K562 (cell line): ENCODE measurements around the gene LGALS8. TPM values are rescaled to one million over a fixed set of nuclear protein-coding genes. Genes with fewer than 3 reads are reported as not detected.

ENCODE experiments used
- CBX2 ChIP-seq: fragments of 200-600 bp; sonication (generic); IDR thresholded peaks from one replicate; pipeline ENCODE4 v1.6.1; 2012; ENCODE audit warnings: mild to moderate bottlenecking, low read length, inconsistent platforms; ENCODE audit not compliant: insufficient read depth, poor library complexity, severe bottlenecking
- EGR1 ChIP-seq: fragments of 450-650 bp; conservative IDR thresholded peaks from 2 replicates; pipeline ENCODE4 v1.6.1; 2017; ENCODE audit warnings: mild to moderate bottlenecking
- FUS ChIP-seq: fragments of 200-400 bp; formaldehyde crosslinking; optimal IDR thresholded peaks from 2 replicates; pipeline ENCODE3; 2017; ENCODE audit warnings: low read depth, low read length
- KAT8 ChIP-seq: fragments of 450-650 bp; IDR thresholded peaks from 2 replicates; pipeline ENCODE4 v1.6.1; 2016; ENCODE audit warnings: low read depth, mild to moderate bottlenecking
- NFIX ChIP-seq: fragments of 250-450 bp; sonication (Bioruptor Pico); IDR thresholded peaks from 2 replicates; pipeline ENCODE4 v1.4.0; 2020; ENCODE audit warnings: low read depth, mild to moderate bottlenecking, moderate library complexity
- OTX1 ChIP-seq: fragments of 450-650 bp; formaldehyde crosslinking; IDR thresholded peaks from 2 replicates; pipeline ENCODE4 v1.4.0; 2022; ENCODE audit warnings: mild to moderate bottlenecking
- POLR3A ChIP-seq: IDR thresholded peaks from 2 replicates; pipeline ENCODE4 v1.6.1; 2011; ENCODE audit warnings: borderline replicate concordance, mild to moderate bottlenecking, moderate library complexity; ENCODE audit not compliant: insufficient read length, insufficient read depth; ENCODE audit errors: extremely low read depth
- PTRF ChIP-seq: fragments of 450-650 bp; IDR thresholded peaks from 2 replicates; pipeline ENCODE4 v1.6.1; 2016; ENCODE audit warnings: mild to moderate bottlenecking, missing genetic modification characterization, missing compliant biosample characterization
- SRSF7 ChIP-seq: fragments of 200-400 bp; formaldehyde crosslinking; optimal IDR thresholded peaks from 2 replicates; pipeline ENCODE3; 2017; ENCODE audit warnings: mild to moderate bottlenecking, low read depth, low read length
- TCF3 ChIP-seq: sonication (generic); formaldehyde crosslinking; IDR thresholded peaks from 2 replicates; pipeline ENCODE4 v1.4.0; 2020; ENCODE audit warnings: mild to moderate bottlenecking, missing genetic modification reagents
- ZBTB8A ChIP-seq: fragments of 450-650 bp; IDR thresholded peaks from 2 replicates; pipeline ENCODE4 v1.6.1; 2018; ENCODE audit warnings: mild to moderate bottlenecking, moderate library complexity; ENCODE audit not compliant: partially characterized antibody
- ZNF212 ChIP-seq: fragments of 450-650 bp; formaldehyde crosslinking; IDR thresholded peaks from 2 replicates; pipeline ENCODE4 v1.4.0; 2020; ENCODE audit warnings: mild to moderate bottlenecking
- ZNF224 ChIP-seq: sonication (generic); formaldehyde crosslinking; IDR thresholded peaks from 2 replicates; pipeline ENCODE4 v1.8.0; 2022; ENCODE audit warnings: mild to moderate bottlenecking, missing genetic modification reagents
- ZNF263 ChIP-seq: sonication (generic); formaldehyde crosslinking; IDR thresholded peaks from 2 replicates; pipeline ENCODE4 v1.8.0; 2022; ENCODE audit warnings: mild to moderate bottlenecking, missing genetic modification reagents, borderline replicate concordance
- ZNF384 ChIP-seq: IDR thresholded peaks from 2 replicates; pipeline ENCODE4 v1.6.1; 2012; ENCODE audit warnings: low read depth, low read length, improper control_type of control experiment
- polyA plus RNA-seq, 8 experiments: library from polyadenylated mRNA; depleted of rRNA in 4 of 8; stranded (reverse) in 5 of 8; unstranded in 3 of 8; fragments of >200 nt; fragmentation: Nextera tagmentation in 2 of 8; fragmentation: Illumina TruSeq in 1 of 8; extraction: Ambion mirVana in 2 of 8; extraction: Trizol in 1 of 8; gene quantifications; 2 replicates each; pipeline versions ENCODE4 v1.2.1 to v1.2.3, GENCODE V29; 2011 to 2014; ENCODE audit warnings: inconsistent platforms in 1 of 8, missing spikeins in 1 of 8
- total RNA-seq, 7 experiments: library from RNA; depleted of rRNA in 6 of 7; stranded (reverse); fragments of >200 nt in 6 of 7; fragmentation: Illumina TruSeq in 2 of 7; extraction: Trizol in 2 of 7; gene quantifications; 2 replicates each; pipeline versions ENCODE4 v1.2.1 to v1.2.3, GENCODE V29; 2011 to 2021; ENCODE audit warnings: low replicate concordance in 1 of 7
- TF ChIP-seq, protein P1 (sequence below): fragments of 450-650 bp; IDR thresholded peaks from 2 replicates; pipeline ENCODE4 v1.6.1; 2016; ENCODE audit warnings: borderline replicate concordance
- TF ChIP-seq, protein P2 (sequence below): IDR thresholded peaks from 2 replicates; pipeline ENCODE4 v1.6.1; 2016; ENCODE audit warnings: missing genetic modification characterization, missing compliant biosample characterization

LGALS8 gene
- total and polyA plus RNA-seq, 9 of the 15 experiments (the other 6 are each of a cell fraction or from before 2014, with no cell fraction given): 57.4 to 87.7 (median 70.3) TPM

DNA sequence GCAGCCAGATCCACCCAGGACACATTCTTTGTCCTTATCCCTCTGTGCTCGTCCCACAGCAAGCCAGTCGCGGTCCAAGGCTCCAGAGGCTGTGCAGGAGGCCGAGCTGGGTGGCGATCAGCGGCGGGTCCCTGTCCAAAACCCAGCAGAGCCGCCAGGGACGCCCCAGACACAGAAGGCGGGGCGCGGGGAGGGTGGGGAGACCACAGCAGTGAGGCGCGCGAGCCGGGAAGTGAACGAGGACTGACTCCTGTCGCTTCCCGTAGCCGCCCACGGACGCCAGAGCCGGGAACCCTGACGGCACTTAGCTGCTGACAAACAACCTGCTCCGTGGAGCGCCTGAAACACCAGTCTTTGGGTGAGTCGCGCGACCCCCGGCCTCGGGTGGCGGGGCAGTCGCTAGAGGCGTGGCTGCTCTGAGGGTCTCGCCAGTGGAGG lies at the start of gene LGALS8 (continued):
- TF ChIP-seq, protein P1, sequence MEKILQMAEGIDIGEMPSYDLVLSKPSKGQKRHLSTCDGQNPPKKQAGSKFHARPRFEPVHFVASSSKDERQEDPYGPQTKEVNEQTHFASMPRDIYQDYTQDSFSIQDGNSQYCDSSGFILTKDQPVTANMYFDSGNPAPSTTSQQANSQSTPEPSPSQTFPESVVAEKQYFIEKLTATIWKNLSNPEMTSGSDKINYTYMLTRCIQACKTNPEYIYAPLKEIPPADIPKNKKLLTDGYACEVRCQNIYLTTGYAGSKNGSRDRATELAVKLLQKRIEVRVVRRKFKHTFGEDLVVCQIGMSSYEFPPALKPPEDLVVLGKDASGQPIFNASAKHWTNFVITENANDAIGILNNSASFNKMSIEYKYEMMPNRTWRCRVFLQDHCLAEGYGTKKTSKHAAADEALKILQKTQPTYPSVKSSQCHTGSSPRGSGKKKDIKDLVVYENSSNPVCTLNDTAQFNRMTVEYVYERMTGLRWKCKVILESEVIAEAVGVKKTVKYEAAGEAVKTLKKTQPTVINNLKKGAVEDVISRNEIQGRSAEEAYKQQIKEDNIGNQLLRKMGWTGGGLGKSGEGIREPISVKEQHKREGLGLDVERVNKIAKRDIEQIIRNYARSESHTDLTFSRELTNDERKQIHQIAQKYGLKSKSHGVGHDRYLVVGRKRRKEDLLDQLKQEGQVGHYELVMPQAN: no peak
- TF ChIP-seq OTX1 (CRISPR knock-in tag) (0 out of 2 replicates have a peak, but pooled peaks have one; percentile 11), TCF3 (CRISPR knock-in tag) (no peak), PTRF (no peak), ZNF224 (CRISPR knock-in tag) (no peak), EGR1 (peak; percentile 98), POLR3A (no peak), ZBTB8A (no peak), SRSF7 (no peak), ZNF384 (no peak), NFIX (no peak), CBX2 (no peak), KAT8 (no peak), ZNF212 (CRISPR knock-in tag) (0 out of 2 replicates have a peak, but pooled peaks have one; percentile 71), ZNF263 (CRISPR knock-in tag) (peak; percentile 43; the same call in 1 of the 2 replicates), FUS (no peak)
- TF ChIP-seq, protein P2, sequence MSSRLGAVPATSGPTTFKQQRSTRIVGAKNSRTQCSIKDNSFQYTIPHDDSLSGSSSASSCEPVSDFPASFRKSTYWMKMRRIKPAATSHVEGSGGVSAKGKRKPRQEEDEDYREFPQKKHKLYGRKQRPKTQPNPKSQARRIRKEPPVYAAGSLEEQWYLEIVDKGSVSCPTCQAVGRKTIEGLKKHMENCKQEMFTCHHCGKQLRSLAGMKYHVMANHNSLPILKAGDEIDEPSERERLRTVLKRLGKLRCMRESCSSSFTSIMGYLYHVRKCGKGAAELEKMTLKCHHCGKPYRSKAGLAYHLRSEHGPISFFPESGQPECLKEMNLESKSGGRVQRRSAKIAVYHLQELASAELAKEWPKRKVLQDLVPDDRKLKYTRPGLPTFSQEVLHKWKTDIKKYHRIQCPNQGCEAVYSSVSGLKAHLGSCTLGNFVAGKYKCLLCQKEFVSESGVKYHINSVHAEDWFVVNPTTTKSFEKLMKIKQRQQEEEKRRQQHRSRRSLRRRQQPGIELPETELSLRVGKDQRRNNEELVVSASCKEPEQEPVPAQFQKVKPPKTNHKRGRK (tag): no peak
